Activated CD8-positive, alpha-beta T cell treated with anti-CD3 and anti-CD28 coated beads for 36 hours (primary cell): Measurements from ENCODE around the gene PSMB10. TPM values are rescaled to one million over a fixed set of nuclear protein-coding genes. Genes with fewer than 3 reads are reported as not detected.

Experiments used
- ATAC-seq: fragments of 200-7000 bp; cut with Tn5 transposase; one replicate; pipeline ENCODE4 v1.10.0; 2021; ENCODE audit warnings: mild to moderate bottlenecking, moderate library complexity
- CTCF ChIA-PET: fragments of 350-600 bp; sonication (Branson Sonifier 250); formaldehyde crosslinking; loops from one replicate; lab custom pipeline; 2021; ENCODE audit warnings: antibody characterized with exemption; lab: Charles Lee
- POLR2A ChIA-PET: fragments of 350-600 bp; sonication (Branson Sonifier 250); formaldehyde crosslinking; loops from one replicate; lab custom pipeline; 2021; ENCODE audit warnings: antibody characterized with exemption; lab: Charles Lee
- DNase-seq: peaks from one replicate; pipeline ENCODE4 v3.0.0-alpha.2; 2020
- H3K27ac Mint-ChIP-seq: one replicate; pipeline ENCODE4 v1.8.0; 2021; ENCODE audit warnings: mild to moderate bottlenecking, mixed read lengths
- H3K27me3 Mint-ChIP-seq: one replicate; pipeline ENCODE4 v1.8.0; 2021; ENCODE audit warnings: mixed read lengths
- H3K36me3 Mint-ChIP-seq: one replicate; pipeline ENCODE4 v1.8.0; 2021; ENCODE audit warnings: low read depth, mixed read lengths
- H3K4me1 Mint-ChIP-seq: one replicate; pipeline ENCODE4 v1.8.0; 2021; ENCODE audit warnings: low read depth, mixed read lengths
- H3K4me3 Mint-ChIP-seq: one replicate; pipeline ENCODE4 v1.8.0; 2021; ENCODE audit warnings: mild to moderate bottlenecking, moderate library complexity, mixed read lengths
- H3K9me3 Mint-ChIP-seq: one replicate; pipeline ENCODE4 v1.8.0; 2021; ENCODE audit warnings: mixed read lengths
- intact Hi-C: fragments of 100-400 bp; cut with micrococcal nuclease; formaldehyde crosslinking; loops from one replicate; pipeline ENCODE4 v1.10.0; 2022
- total RNA-seq, 2 experiments: library from RNA; stranded (reverse); gene quantifications; one replicate each; pipeline ENCODE4 v1.2.3, GENCODE V29; 2021
- TF ChIP-seq, protein P1 (sequence below): fragments of 200-600 bp; IDR thresholded peaks from one replicate; pipeline ENCODE4 v1.8.0; 2022; ENCODE audit warnings: antibody characterized with exemption, mild to moderate bottlenecking

The PSMB10 gene
- total RNA-seq, 2 experiments from 2014 or later: 205 to 206 TPM

DNA sequence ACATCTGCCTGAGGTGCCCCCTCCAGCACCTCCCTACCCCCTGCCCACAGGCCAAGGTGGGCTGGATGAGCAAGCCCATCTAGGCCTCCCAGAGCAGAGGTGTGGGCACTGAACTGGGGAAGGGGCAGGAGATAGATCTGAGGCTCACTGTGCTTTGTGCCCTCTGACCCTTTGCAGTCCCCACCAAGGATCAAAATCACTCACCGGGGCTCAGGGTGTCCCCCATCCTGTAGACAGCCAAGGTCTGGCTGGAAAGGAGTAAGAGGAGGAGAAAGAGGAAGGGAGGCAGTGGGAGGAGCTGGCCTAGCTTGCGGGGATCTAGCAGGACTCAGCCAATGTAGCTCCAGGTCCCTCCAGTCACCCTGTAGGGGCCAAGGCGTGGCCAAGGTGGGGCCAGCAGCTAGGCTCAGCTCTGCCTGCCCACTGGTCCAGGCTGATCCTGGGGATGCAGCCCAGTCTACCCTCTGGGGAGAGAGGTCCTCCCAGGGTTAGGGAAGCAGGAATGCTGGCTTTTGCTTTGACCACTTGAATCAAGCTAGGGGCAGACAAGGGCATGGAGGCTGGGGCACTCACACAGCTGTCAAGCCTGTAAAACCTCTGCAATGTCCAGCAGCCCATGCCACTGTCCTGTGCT, 30.0 kb upstream of the PSMB10 start:
- Mint-ChIP-seq H3K4me1 (peaks cover 18% of the 10 kb centered on the region), H3K36me3 (peaks cover 15% of the 10 kb centered on the region), H3K4me3 (peak overlapping the region; percentile 95), H3K27ac (no peak overlapping the region), H3K9me3 (no peaks in the 10 kb centered on the region), H3K27me3 (no peaks in the 10 kb centered on the region)
- intact Hi-C loops: no loop called here
- TF ChIP-seq, protein P1, sequence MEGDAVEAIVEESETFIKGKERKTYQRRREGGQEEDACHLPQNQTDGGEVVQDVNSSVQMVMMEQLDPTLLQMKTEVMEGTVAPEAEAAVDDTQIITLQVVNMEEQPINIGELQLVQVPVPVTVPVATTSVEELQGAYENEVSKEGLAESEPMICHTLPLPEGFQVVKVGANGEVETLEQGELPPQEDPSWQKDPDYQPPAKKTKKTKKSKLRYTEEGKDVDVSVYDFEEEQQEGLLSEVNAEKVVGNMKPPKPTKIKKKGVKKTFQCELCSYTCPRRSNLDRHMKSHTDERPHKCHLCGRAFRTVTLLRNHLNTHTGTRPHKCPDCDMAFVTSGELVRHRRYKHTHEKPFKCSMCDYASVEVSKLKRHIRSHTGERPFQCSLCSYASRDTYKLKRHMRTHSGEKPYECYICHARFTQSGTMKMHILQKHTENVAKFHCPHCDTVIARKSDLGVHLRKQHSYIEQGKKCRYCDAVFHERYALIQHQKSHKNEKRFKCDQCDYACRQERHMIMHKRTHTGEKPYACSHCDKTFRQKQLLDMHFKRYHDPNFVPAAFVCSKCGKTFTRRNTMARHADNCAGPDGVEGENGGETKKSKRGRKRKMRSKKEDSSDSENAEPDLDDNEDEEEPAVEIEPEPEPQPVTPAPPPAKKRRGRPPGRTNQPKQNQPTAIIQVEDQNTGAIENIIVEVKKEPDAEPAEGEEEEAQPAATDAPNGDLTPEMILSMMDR: no peak
- CTCF ChIA-PET: interaction anchor here (1.0 to 2.2 kb wide), 3 partner anchors 25 to 83 kb away, joined by 4 to 7 read pairs (median 7); partner anchors contain the start of gene NRN1L
- no peak for DNase-seq
- no peak for ATAC-seq
- POLR2A ChIA-PET: interaction anchor here (0.9 to 2.5 kb wide), 7 partner anchors 14 to 83 kb away, joined by 3 to 12 read pairs (median 3); partner anchors contain the start of genes DDX28, DUS2 and PSMB10

DNA sequence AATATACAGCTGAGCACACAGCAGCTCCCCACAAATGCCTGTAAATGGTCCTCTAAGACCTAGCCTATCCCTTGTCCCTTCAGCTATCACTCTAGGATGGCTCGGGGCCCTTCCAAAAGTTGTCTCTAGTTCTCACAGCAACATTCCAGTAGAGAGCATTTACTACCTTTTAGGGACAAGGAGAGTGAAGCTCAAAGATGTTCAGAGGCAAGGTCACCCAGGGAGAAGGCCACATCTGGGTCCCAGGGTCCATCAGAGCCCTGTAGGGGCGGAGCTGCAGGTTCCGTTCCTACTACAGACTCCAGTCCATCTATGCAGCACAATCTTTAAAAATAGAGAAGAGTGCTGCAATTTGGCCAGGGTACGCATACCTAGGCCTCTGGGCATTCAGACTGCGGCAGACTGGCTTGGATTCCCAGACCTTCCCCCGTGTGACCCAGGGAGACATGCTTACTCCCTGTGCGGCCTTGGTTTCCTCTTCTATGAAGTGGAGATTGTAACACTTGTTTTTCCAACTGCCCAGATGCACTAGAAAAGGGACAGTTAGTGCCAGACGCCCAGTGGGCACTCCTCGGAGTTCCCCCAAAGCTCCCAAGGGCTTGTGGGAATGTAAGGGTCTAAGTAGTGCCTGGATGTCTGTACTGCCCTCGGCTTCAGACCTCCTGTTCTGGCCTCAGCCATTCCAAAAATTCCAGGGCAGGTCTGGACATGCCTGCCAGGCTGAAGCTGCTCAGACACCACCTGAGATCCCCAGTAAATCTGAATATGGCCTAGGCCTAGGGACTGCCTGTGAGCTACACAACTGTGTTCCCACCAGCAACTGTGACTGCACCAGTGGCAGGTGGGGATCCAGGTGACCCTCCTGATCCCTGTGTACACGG, 29.3 kb upstream of the PSMB10 start:
- H3K27me3 Mint-ChIP-seq: no peaks in the 10 kb centered on the region

DNA sequence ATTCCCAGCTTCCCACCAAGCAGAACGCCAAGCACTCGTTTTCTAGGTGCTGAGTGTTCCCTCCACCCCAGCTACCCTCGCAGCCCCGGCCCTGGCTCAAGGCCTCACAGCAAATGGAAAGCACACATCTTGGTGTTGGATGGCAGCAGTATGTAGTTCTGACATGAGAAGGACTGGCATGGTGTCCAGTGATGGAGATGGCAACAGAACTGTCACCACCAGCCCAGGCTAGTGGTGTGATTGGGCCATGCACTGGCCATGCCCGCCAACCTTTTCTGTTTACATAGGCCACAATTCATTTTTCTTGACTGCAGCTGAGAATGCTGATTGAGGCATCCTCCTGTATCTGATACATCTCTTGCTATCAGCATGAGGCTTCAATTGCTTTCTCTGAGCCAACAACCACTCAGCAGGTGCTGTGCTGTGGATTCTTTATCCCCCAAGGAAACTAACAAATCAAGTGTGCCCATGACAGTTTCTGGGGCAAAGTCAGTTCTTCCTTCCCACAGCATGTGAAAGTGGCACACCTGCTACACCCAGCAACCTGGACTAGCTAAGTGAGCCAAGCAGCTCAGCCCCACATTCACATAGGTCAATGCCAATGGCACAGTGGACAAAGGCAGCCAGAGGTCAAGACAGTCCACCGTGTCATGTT, 28.0 kb upstream of the PSMB10 start:
- intact Hi-C loops: no loop called here
- no peak for ATAC-seq
- POLR2A ChIA-PET: interaction anchor here (0.8 to 2.5 kb wide), 4 partner anchors 15 to 57 kb away, joined by 3 to 12 read pairs (median 6); partner anchors contain the start of gene PSMB10
- H3K36me3 Mint-ChIP-seq: peaks cover 19% of the 10 kb centered on the region
- CTCF ChIA-PET: interaction anchor here (0.9 to 2.2 kb wide), 5 partner anchors 16 to 150 kb away, joined by 3 to 7 read pairs (median 3); no protein-coding TSS in a partner anchor
- H3K4me3 Mint-ChIP-seq: no peak overlapping the region
- H3K9me3 Mint-ChIP-seq: no peaks in the 10 kb centered on the region
- peaks cover 15% of the 10 kb centered on the region for H3K4me1 Mint-ChIP-seq
- no peaks in the 10 kb centered on the region for H3K27me3 Mint-ChIP-seq
- no peak overlapping the region for H3K27ac Mint-ChIP-seq
- no peak for DNase-seq
- TF ChIP-seq, protein P1: no peak

More for the DNA sequence above, 29.3 kb upstream of the PSMB10 start:
- CTCF ChIA-PET: interaction anchor here (0.6 to 2.2 kb wide), 9 partner anchors 12 to 151 kb away, joined by 3 to 7 read pairs (median 4); partner anchors contain the start of gene NRN1L
- Mint-ChIP-seq H3K9me3 (no peaks in the 10 kb centered on the region), H3K27ac (no peak overlapping the region), H3K36me3 (peaks cover 15% of the 10 kb centered on the region), H3K4me3 (no peak overlapping the region), H3K4me1 (peaks cover 18% of the 10 kb centered on the region)
- no peak for ATAC-seq
- no peak for DNase-seq
- intact Hi-C loops: no loop called here
- POLR2A ChIA-PET: interaction anchor here (0.6 to 2.5 kb wide), 8 partner anchors 13 to 82 kb away, joined by 3 to 12 read pairs (median 4); partner anchors contain the start of genes DDX28, DUS2 and PSMB10
- TF ChIP-seq, protein P1: no peak

DNA sequence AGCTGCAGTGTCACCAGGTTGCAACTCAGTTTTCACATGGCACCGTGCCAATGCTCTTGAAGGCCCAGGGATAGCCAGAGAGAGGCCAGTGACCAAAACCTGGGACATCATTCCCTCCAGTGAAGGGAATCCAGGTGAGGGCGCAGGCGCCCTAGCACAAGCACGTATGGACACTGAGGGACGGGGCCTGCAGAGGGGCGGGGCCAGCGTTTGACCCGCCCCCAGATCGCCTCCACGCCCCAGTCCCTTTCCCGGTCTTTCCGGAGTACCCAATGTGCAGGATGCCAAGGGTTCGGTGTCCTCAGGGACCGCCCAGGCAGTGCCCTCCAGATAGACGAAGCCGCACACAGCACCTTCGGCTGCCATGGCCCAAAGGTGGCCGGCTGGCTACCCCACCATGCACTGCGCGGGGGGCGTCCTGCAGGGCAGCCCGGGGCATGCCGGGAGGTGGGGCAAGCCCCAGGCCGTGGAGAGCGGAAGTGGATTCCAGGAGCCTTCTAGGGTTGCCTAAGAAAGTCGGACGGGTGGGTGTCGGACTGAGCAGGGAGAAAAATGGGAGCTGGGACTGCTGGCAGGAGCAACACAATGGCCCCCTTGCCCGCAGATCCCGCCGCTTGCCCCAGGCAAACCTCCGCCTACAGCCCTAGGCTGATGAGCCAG, 27.1 kb upstream of the PSMB10 start:
- ChIA-PET POLR2A (interaction anchor here (0.8 to 1.7 kb wide), 3 partner anchors 14 to 58 kb away, joined by 3 to 9 read pairs (median 4); no protein-coding TSS in a partner anchor), CTCF (interaction anchor here (1.7 kb wide), 1 partner anchor 23 kb away, joined by 5 read pairs; no protein-coding TSS in a partner anchor)

More for the DNA sequence above, 27.1 kb upstream of the PSMB10 start:
- no peak overlapping the region for H3K4me3 Mint-ChIP-seq
- TF ChIP-seq, protein P1: no peak
- peaks cover 20% of the 10 kb centered on the region for H3K36me3 Mint-ChIP-seq
- no peaks in the 10 kb centered on the region for H3K27me3 Mint-ChIP-seq
- H3K9me3 Mint-ChIP-seq: no peaks in the 10 kb centered on the region
- no peak for DNase-seq
- H3K27ac Mint-ChIP-seq: no peak overlapping the region
- no peak for ATAC-seq
- peaks cover 11% of the 10 kb centered on the region for H3K4me1 Mint-ChIP-seq
- intact Hi-C loops: no loop called here
